ENCODE data around the gene PDZRN3. TPM values are rescaled to one million over a fixed set of nuclear protein-coding genes. Genes with fewer than 3 reads are reported as not detected.

Gene PDZRN3
- total RNA-seq, 1 experiment from 2014 or later: not detected

- Histone ChIP-seq H3K27ac (no peak overlapping the region), H2AFZ (no peak overlapping the region), H4K20me1 (ENCODE audit: insufficient read depth) (no peaks in the 10 kb centered on the region), H3K79me2 (ENCODE audit: low read depth) (no peaks in the 10 kb centered on the region), H3K4me3 (no peak overlapping the region), H3K9me3 (ENCODE audit: insufficient read depth, low read depth) (no peaks in the 10 kb centered on the region), H3K36me3 (ENCODE audit: low read depth) (no peaks in the 10 kb centered on the region), H3F3A (ENCODE audit: insufficient read depth, low read depth) (no peaks in the 10 kb centered on the region), H3K27me3 (ENCODE audit: insufficient read depth, low read depth) (peaks cover 9% of the 10 kb centered on the region; the same call in 1 of the 2 replicates), H3K4me1 (replicated peaks; ENCODE audit: insufficient read depth) (no peaks in the 10 kb centered on the region), H3K9me2 (ENCODE audit: insufficient read depth) (no peaks in the 10 kb centered on the region), H3K4me2 (no peak overlapping the region)
- intact Hi-C loops (cut with micrococcal nuclease; ENCODE audit: unreplicated experiment): no loop called here
- CTCF ChIA-PET: no interaction called here
- no peak for DNase-seq
- BruUV-seq (replicated peaks): no TSS peak
- TF ChIP-seq EZH2 (IDR thresholded peaks at IDR 0.05; ENCODE audit: low read depth) (no peak), CTCF (conservative IDR thresholded peaks at IDR 0.05) (no peak)
- POLR2A ChIA-PET (ENCODE audit: unreplicated experiment): no interaction called here
Observed at GRCh38 chr3:73448041-73448440, 176.7 kb downstream of the PDZRN3 start.

- Histone ChIP-seq H3K79me2 (ENCODE audit: low read depth) (no peaks in the 10 kb centered on the region), H3K9me3 (ENCODE audit: insufficient read depth, low read depth) (no peaks in the 10 kb centered on the region), H3K27me3 (ENCODE audit: insufficient read depth, low read depth) (peaks cover 9% of the 10 kb centered on the region; the same call in 1 of the 2 replicates), H3K4me2 (no peak overlapping the region), H3K27ac (no peak overlapping the region), H3K4me1 (replicated peaks; ENCODE audit: insufficient read depth) (no peaks in the 10 kb centered on the region), H3K36me3 (ENCODE audit: low read depth) (no peaks in the 10 kb centered on the region), H3K4me3 (no peak overlapping the region), H4K20me1 (ENCODE audit: insufficient read depth) (no peaks in the 10 kb centered on the region), H2AFZ (no peak overlapping the region), H3K9me2 (ENCODE audit: insufficient read depth) (no peaks in the 10 kb centered on the region), H3F3A (ENCODE audit: insufficient read depth, low read depth) (no peaks in the 10 kb centered on the region)
- DNase-seq: no peak
- ChIA-PET CTCF (no interaction called here), POLR2A (ENCODE audit: unreplicated experiment) (no interaction called here)
- BruUV-seq (replicated peaks): no TSS peak
- no peak for TF ChIP-seq EZH2 (IDR thresholded peaks at IDR 0.05; ENCODE audit: low read depth)
- TF ChIP-seq CTCF (conservative IDR thresholded peaks at IDR 0.05): no peak
- intact Hi-C loops (cut with micrococcal nuclease; ENCODE audit: unreplicated experiment): no loop called here
Observed at GRCh38 chr3:73447111-73447510, 177.6 kb downstream of the PDZRN3 start.

GRCh38 chr3:73446467-73447110, 178.2 kb downstream of the PDZRN3 start:
- CTCF ChIA-PET: no interaction called here
- no TSS peak for BruUV-seq (replicated peaks)

More at GRCh38 chr3:73446467-73447110, 178.2 kb downstream of the PDZRN3 start:
- intact Hi-C loops (cut with micrococcal nuclease; ENCODE audit: unreplicated experiment): no loop called here
- Histone ChIP-seq H4K20me1 (ENCODE audit: insufficient read depth) (no peaks in the 10 kb centered on the region), H3K9me2 (ENCODE audit: insufficient read depth) (no peaks in the 10 kb centered on the region), H3K36me3 (ENCODE audit: low read depth) (no peaks in the 10 kb centered on the region), H3K9me3 (ENCODE audit: insufficient read depth, low read depth) (no peaks in the 10 kb centered on the region), H3K4me3 (no peak overlapping the region), H3K4me1 (replicated peaks; ENCODE audit: insufficient read depth) (no peaks in the 10 kb centered on the region), H3K4me2 (no peak overlapping the region), H3K27ac (no peak overlapping the region), H3K79me2 (ENCODE audit: low read depth) (no peaks in the 10 kb centered on the region), H3K27me3 (ENCODE audit: insufficient read depth, low read depth) (peaks cover 13% of the 10 kb centered on the region; the same call in 1 of the 2 replicates), H2AFZ (no peak overlapping the region), H3F3A (ENCODE audit: insufficient read depth, low read depth) (no peaks in the 10 kb centered on the region)
- POLR2A ChIA-PET (ENCODE audit: unreplicated experiment): no interaction called here
- no peak for DNase-seq
- no peak for TF ChIP-seq CTCF (conservative IDR thresholded peaks at IDR 0.05)
- TF ChIP-seq EZH2 (IDR thresholded peaks at IDR 0.05; ENCODE audit: low read depth): no peak

All from PC-9 (cell line).